Activated T-cell treated with anti-CD3 and anti-CD28 coated beads, Interleukin-2, amount 50 U/mL, for 4 hours (primary cell): ENCODE results near the gene KAT6B. TPM values are rescaled to one million over a fixed set of nuclear protein-coding genes. Genes with fewer than 3 reads are reported as not detected.

ENCODE experiments used
- ATAC-seq, 2 donors: fragments of 200-7000 bp; cut with Tn5 transposase; one replicate each; pipeline ENCODE4 v1.10.0; 2021
- DNase-seq: peaks from one replicate; pipeline ENCODE4 v3.0.0-alpha.2; 2020
- H3K27me3 Mint-ChIP-seq: one replicate; pipeline ENCODE4 v1.8.0; 2021; ENCODE audit warnings: low read depth, mixed read lengths
- H3K36me3 Mint-ChIP-seq: one replicate; pipeline ENCODE4 v1.8.0; 2022; ENCODE audit warnings: mixed read lengths; ENCODE audit not compliant: insufficient read depth
- H3K4me1 Mint-ChIP-seq: one replicate; pipeline ENCODE4 v1.8.0; 2021; ENCODE audit warnings: low read depth, mixed read lengths
- H3K4me3 Mint-ChIP-seq: one replicate; pipeline ENCODE4 v1.8.0; 2021; ENCODE audit warnings: mild to moderate bottlenecking, moderate library complexity, mixed read lengths
- H3K9me3 Mint-ChIP-seq: one replicate; pipeline ENCODE4 v1.8.0; 2021; ENCODE audit warnings: mixed read lengths
- total RNA-seq, 3 donors: library from RNA; stranded (reverse); gene quantifications; one replicate each; pipeline ENCODE4 v1.2.1, GENCODE V29; 2021

KAT6B gene
- total RNA-seq, 3 donors from 2014 or later, result 14.4 to 15.4 (median 14.6) TPM

- Mint-ChIP-seq H3K27me3 (no peaks in the 10 kb centered on the region), H3K4me3 (no peak overlapping the region), H3K4me1 (peaks cover 44% of the 10 kb centered on the region), H3K36me3 (peaks cover 10% of the 10 kb centered on the region), H3K9me3 (no peaks in the 10 kb centered on the region)
- ATAC-seq (no peak), DNase-seq (no peak)
These were observed 182.6 kb downstream of the KAT6B start for GRCh38 chr10:75008952-75009351.

- Mint-ChIP-seq H3K36me3 (peaks cover 10% of the 10 kb centered on the region), H3K4me1 (peaks cover 46% of the 10 kb centered on the region)
- ATAC-seq, result no peak
These were observed 183.0 kb downstream of the KAT6B start for GRCh38 chr10:75009426-75009825.

GRCh38 chr10:75010373-75010772 is 184.0 kb downstream of the KAT6B start:
- Mint-ChIP-seq H3K36me3 (peaks cover 10% of the 10 kb centered on the region), H3K4me1 (peaks cover 56% of the 10 kb centered on the region), H3K9me3 (no peaks in the 10 kb centered on the region), H3K4me3 (no peak overlapping the region), H3K27me3 (no peaks in the 10 kb centered on the region)
- DNase-seq, result no peak
- no peak for ATAC-seq

More at GRCh38 chr10:75009426-75009825, 183.0 kb downstream of the KAT6B start:
- Mint-ChIP-seq H3K27me3 (no peaks in the 10 kb centered on the region), H3K9me3 (no peaks in the 10 kb centered on the region), H3K4me3 (no peak overlapping the region)
- no peak for DNase-seq

- H3K9me3 Mint-ChIP-seq, result no peaks in the 10 kb centered on the region
- ATAC-seq (no peak), DNase-seq (no peak)
- no peaks in the 10 kb centered on the region for H3K27me3 Mint-ChIP-seq
- H3K4me1 Mint-ChIP-seq, result peaks cover 59% of the 10 kb centered on the region
- no peak overlapping the region for H3K4me3 Mint-ChIP-seq
- peaks cover 7% of the 10 kb centered on the region for H3K36me3 Mint-ChIP-seq
These were observed 184.8 kb downstream of the KAT6B start for GRCh38 chr10:75011221-75011620.

GRCh38 chr10:75012471-75012870 is 186.1 kb downstream of the KAT6B start:
- Mint-ChIP-seq H3K9me3 (no peaks in the 10 kb centered on the region), H3K4me3 (no peak overlapping the region), H3K36me3 (peaks cover 5% of the 10 kb centered on the region), H3K27me3 (no peaks in the 10 kb centered on the region), H3K4me1 (peaks cover 55% of the 10 kb centered on the region)
- DNase-seq, result no peak
- ATAC-seq, result no peak

- ATAC-seq (no peak), DNase-seq (no peak)
- Mint-ChIP-seq H3K4me3 (no peak overlapping the region), H3K36me3 (peaks cover 5% of the 10 kb centered on the region), H3K27me3 (no peaks in the 10 kb centered on the region), H3K4me1 (peaks cover 49% of the 10 kb centered on the region), H3K9me3 (no peaks in the 10 kb centered on the region)
These were observed 186.6 kb downstream of the KAT6B start for GRCh38 chr10:75013007-75013406.

GRCh38 chr10:75013522-75013921 is 187.1 kb downstream of the KAT6B start:
- no peaks in the 10 kb centered on the region for H3K27me3 Mint-ChIP-seq
- H3K4me1 Mint-ChIP-seq, result peaks cover 46% of the 10 kb centered on the region
- H3K36me3 Mint-ChIP-seq, result peaks cover 5% of the 10 kb centered on the region
- peak overlapping the region; percentile 13 for H3K4me3 Mint-ChIP-seq
- ATAC-seq (peak; percentile 17 to 39), DNase-seq (no peak)
- H3K9me3 Mint-ChIP-seq, result no peaks in the 10 kb centered on the region

- Mint-ChIP-seq H3K9me3 (no peaks in the 10 kb centered on the region), H3K4me1 (peaks cover 41% of the 10 kb centered on the region), H3K27me3 (no peaks in the 10 kb centered on the region), H3K36me3 (peaks cover 5% of the 10 kb centered on the region), H3K4me3 (no peak overlapping the region)
- ATAC-seq, result no peak
- DNase-seq, result no peak
These were observed 188.3 kb downstream of the KAT6B start for GRCh38 chr10:75014516-75015230.

GRCh38 chr10:75015442-75015841 is 189.0 kb downstream of the KAT6B start:
- no peaks in the 10 kb centered on the region for H3K27me3 Mint-ChIP-seq
- H3K4me3 Mint-ChIP-seq, result no peak overlapping the region
- H3K9me3 Mint-ChIP-seq, result no peaks in the 10 kb centered on the region
- peaks cover 8% of the 10 kb centered on the region for H3K36me3 Mint-ChIP-seq
- peaks cover 41% of the 10 kb centered on the region for H3K4me1 Mint-ChIP-seq
- no peak for DNase-seq
- no peak for ATAC-seq

GRCh38 chr10:75016325-75016724 is 189.9 kb downstream of the KAT6B start:
- peaks cover 41% of the 10 kb centered on the region for H3K4me1 Mint-ChIP-seq
- H3K9me3 Mint-ChIP-seq, result no peaks in the 10 kb centered on the region
- ATAC-seq (no peak), DNase-seq (no peak)
- H3K36me3 Mint-ChIP-seq, result peaks cover 15% of the 10 kb centered on the region
- no peak overlapping the region for H3K4me3 Mint-ChIP-seq
- no peaks in the 10 kb centered on the region for H3K27me3 Mint-ChIP-seq

- Mint-ChIP-seq H3K27me3 (no peaks in the 10 kb centered on the region), H3K9me3 (no peaks in the 10 kb centered on the region), H3K36me3 (peaks cover 20% of the 10 kb centered on the region), H3K4me3 (no peak overlapping the region), H3K4me1 (peaks cover 25% of the 10 kb centered on the region)
- ATAC-seq, result peak in 1 of 2 donors; percentile 65
- peak; percentile 17 for DNase-seq
These were observed 191.9 kb downstream of the KAT6B start for GRCh38 chr10:75018251-75018650.

- Mint-ChIP-seq H3K9me3 (no peaks in the 10 kb centered on the region), H3K36me3 (peaks cover 20% of the 10 kb centered on the region), H3K4me1 (peaks cover 20% of the 10 kb centered on the region), H3K4me3 (no peak overlapping the region), H3K27me3 (no peaks in the 10 kb centered on the region)
- DNase-seq (no peak), ATAC-seq (no peak)
These were observed 192.4 kb downstream of the KAT6B start for GRCh38 chr10:75018686-75019307.

- H3K4me3 Mint-ChIP-seq, result no peak overlapping the region
- DNase-seq, result no peak
- H3K9me3 Mint-ChIP-seq, result no peaks in the 10 kb centered on the region
- H3K4me1 Mint-ChIP-seq, result peaks cover 16% of the 10 kb centered on the region
- no peak for ATAC-seq
- H3K27me3 Mint-ChIP-seq, result no peaks in the 10 kb centered on the region
- H3K36me3 Mint-ChIP-seq, result peaks cover 21% of the 10 kb centered on the region
These were observed 193.0 kb downstream of the KAT6B start for GRCh38 chr10:75019370-75019769.

GRCh38 chr10:75020168-75020567 is 193.8 kb downstream of the KAT6B start:
- no peak for ATAC-seq
- Mint-ChIP-seq H3K4me3 (no peak overlapping the region), H3K4me1 (peaks cover 8% of the 10 kb centered on the region), H3K27me3 (no peaks in the 10 kb centered on the region), H3K9me3 (no peaks in the 10 kb centered on the region), H3K36me3 (peaks cover 28% of the 10 kb centered on the region)
- DNase-seq, result no peak
